ENCODE results near the gene SVOPL. TPM values are rescaled to one million over a fixed set of nuclear protein-coding genes. Genes with fewer than 3 reads are reported as not detected.

Gene SVOPL
- total and polyA plus RNA-seq, 2 donors (not counting 1 experiment from before 2014, with no cell fraction given): not detected

DNA sequence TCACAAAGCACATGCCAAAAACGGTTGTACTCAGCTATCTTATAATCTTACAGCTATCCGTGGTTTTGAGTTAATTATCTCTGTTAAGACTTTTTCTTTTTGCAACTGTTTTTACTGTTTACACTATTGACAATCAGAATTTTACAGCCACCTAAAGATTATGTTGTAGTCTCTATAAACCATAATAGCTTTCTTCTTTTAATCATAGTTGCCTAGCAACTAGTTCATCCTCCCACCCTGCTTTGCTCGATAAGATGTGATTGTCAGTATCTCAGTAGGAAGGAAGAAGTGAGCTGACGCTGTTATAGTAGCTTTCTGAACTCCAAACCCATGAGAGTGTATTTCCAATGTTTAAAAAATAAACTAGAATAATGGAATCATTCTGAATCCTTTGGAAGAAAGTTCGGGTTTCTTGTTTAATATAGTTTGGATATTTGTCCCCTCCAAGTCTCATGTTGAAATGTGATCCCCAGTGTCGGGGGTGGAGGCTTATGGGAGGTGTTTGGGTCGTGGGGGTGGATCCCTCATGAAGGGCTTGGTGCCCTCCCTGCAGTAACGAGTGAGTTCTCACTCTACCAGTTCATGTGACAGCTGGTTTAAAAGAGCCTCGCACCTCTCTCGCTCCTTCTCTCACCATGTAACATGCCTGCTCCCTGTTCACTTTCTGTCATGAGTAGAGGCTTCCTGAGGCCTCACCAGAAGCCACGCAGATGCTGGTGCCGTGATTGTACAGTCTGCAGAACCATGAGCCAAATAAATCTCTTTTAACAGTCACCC is 68.1 kb downstream of the SVOPL start:
- no peak overlapping the region for H3K4me2 ChIP-seq (replicated peaks; ENCODE audit: low read depth, low read length, poor library complexity, severe bottlenecking)
- Mint-ChIP-seq H3K27ac (no peak overlapping the region), H3K4me3 (no peak overlapping the region), H3K4me1 (no peaks in the 10 kb centered on the region), H3K27me3 (peaks cover 10% of the 10 kb centered on the region), H3K9me3 (ENCODE audit: insufficient read depth) (no peaks in the 10 kb centered on the region)
- H4K20me1 ChIP-seq (ENCODE audit: control insufficient read depth, insufficient read depth, low read length, poor library complexity, severe bottlenecking): no peaks in the 10 kb centered on the region
- ChIA-PET CTCF (no interaction called here), POLR2A (no interaction called here)
- intact Hi-C loops (cut with micrococcal nuclease): no loop called here
- ATAC-seq (ENCODE audit: low read depth) (no peak), DNase-seq (no peak)
- H3K79me2 ChIP-seq (ENCODE audit: control insufficient read depth, insufficient read depth, low read length): no peaks in the 10 kb centered on the region
- no peaks in the 10 kb centered on the region for H3K4me1 ChIP-seq (ENCODE audit: control insufficient read depth in 2 of 2, insufficient read depth in 2 of 2, low read length in 2 of 2)
- H3K9me3 ChIP-seq (ENCODE audit: control extremely low read depth in 1 of 3, control insufficient read depth in 2 of 3, insufficient read depth in 1 of 3, low read length in 2 of 3): no peaks in the 10 kb centered on the region
- H3K4me3 ChIP-seq (ENCODE audit: control extremely low read depth in 1 of 5, extremely low read depth in 1 of 5, insufficient read depth in 1 of 5, low read depth in 2 of 5, low read length in 4 of 5): no peak overlapping the region
- H3K27me3 ChIP-seq (replicated peaks in 1 of 4; ENCODE audit: control extremely low read depth in 1 of 4, control insufficient read depth in 3 of 4, insufficient read depth in 4 of 4, low read length in 3 of 4): peaks cover 0 to 3% (median 0%) of the 10 kb centered on the region in 4 experiments
- no peak overlapping the region for H3K27ac ChIP-seq (ENCODE audit: low read length in 2 of 2)
- WGBS (ENCODE audit: insufficient coverage): 100% methylated on average over 1 of the region's 12 CpGs
- no peaks in the 10 kb centered on the region for H3K36me3 ChIP-seq (replicated peaks in 1 of 2; ENCODE audit: control extremely low read depth in 1 of 2, control insufficient read depth in 1 of 2, extremely low read depth in 1 of 2, insufficient read depth in 2 of 2, low read length in 1 of 2)
- no peak overlapping the region for H2AFZ ChIP-seq (ENCODE audit: insufficient read depth, low read depth, low read length, poor library complexity, severe bottlenecking)
- H3K9ac ChIP-seq (ENCODE audit: low read length): no peak overlapping the region
- TF ChIP-seq CTCF (IDR thresholded peaks at IDR 0.05) (no peak), EZH2 (IDR thresholded peaks at IDR 0.05; ENCODE audit: borderline replicate concordance, insufficient read depth, low read depth, low read length, poor library complexity, severe bottlenecking) (no peak)

- Histone ChIP-seq H3K79me2 (ENCODE audit: control insufficient read depth, insufficient read depth, low read length) (no peaks in the 10 kb centered on the region), H3K27me3 (replicated peaks in 1 of 4; ENCODE audit: control extremely low read depth in 1 of 4, control insufficient read depth in 3 of 4, insufficient read depth in 4 of 4, low read length in 3 of 4) (peaks cover 0 to 3% (median 0%) of the 10 kb centered on the region in 4 experiments), H2AFZ (ENCODE audit: insufficient read depth, low read depth, low read length, poor library complexity, severe bottlenecking) (no peak overlapping the region), H4K20me1 (ENCODE audit: control insufficient read depth, insufficient read depth, low read length, poor library complexity, severe bottlenecking) (no peaks in the 10 kb centered on the region), H3K4me2 (replicated peaks; ENCODE audit: low read depth, low read length, poor library complexity, severe bottlenecking) (no peak overlapping the region), H3K4me1 (ENCODE audit: control insufficient read depth in 2 of 2, insufficient read depth in 2 of 2, low read length in 2 of 2) (no peaks in the 10 kb centered on the region), H3K4me3 (ENCODE audit: control extremely low read depth in 1 of 5, extremely low read depth in 1 of 5, insufficient read depth in 1 of 5, low read depth in 2 of 5, low read length in 4 of 5) (no peak overlapping the region), H3K27ac (ENCODE audit: low read length in 2 of 2) (no peak overlapping the region), H3K9ac (ENCODE audit: low read length) (no peak overlapping the region), H3K36me3 (replicated peaks in 1 of 2; ENCODE audit: control extremely low read depth in 1 of 2, control insufficient read depth in 1 of 2, extremely low read depth in 1 of 2, insufficient read depth in 2 of 2, low read length in 1 of 2) (no peaks in the 10 kb centered on the region), H3K9me3 (ENCODE audit: control extremely low read depth in 1 of 3, control insufficient read depth in 2 of 3, insufficient read depth in 1 of 3, low read length in 2 of 3) (no peaks in the 10 kb centered on the region)
- DNase-seq: no peak
- intact Hi-C loops (cut with micrococcal nuclease): no loop called here
- ATAC-seq (ENCODE audit: low read depth): no peak
- H3K9me3 Mint-ChIP-seq (ENCODE audit: insufficient read depth): no peaks in the 10 kb centered on the region
- H3K4me1 Mint-ChIP-seq: no peaks in the 10 kb centered on the region
- CTCF ChIA-PET: no interaction called here
- no peak for TF ChIP-seq CTCF (IDR thresholded peaks at IDR 0.05)
- TF ChIP-seq EZH2 (IDR thresholded peaks at IDR 0.05; ENCODE audit: borderline replicate concordance, insufficient read depth, low read depth, low read length, poor library complexity, severe bottlenecking): no peak
- 100% methylated on average over 1 of the region's 2 CpGs for WGBS (ENCODE audit: insufficient coverage)
- no peak overlapping the region for H3K27ac Mint-ChIP-seq
- POLR2A ChIA-PET: no interaction called here
- peaks cover 10% of the 10 kb centered on the region for H3K27me3 Mint-ChIP-seq
- no peak overlapping the region for H3K4me3 Mint-ChIP-seq
Observed at GRCh38 chr7:138632384-138632783, 68.8 kb downstream of the SVOPL start.
